Measurements from ENCODE around the gene CALM3. TPM values are rescaled to one million over a fixed set of nuclear protein-coding genes. Genes with fewer than 3 reads are reported as not detected.

The CALM3 gene
- total and polyA plus RNA-seq, 2 of the 4 experiments (the other 2 are of a cell fraction): 91.6 to 501 TPM

DNA sequence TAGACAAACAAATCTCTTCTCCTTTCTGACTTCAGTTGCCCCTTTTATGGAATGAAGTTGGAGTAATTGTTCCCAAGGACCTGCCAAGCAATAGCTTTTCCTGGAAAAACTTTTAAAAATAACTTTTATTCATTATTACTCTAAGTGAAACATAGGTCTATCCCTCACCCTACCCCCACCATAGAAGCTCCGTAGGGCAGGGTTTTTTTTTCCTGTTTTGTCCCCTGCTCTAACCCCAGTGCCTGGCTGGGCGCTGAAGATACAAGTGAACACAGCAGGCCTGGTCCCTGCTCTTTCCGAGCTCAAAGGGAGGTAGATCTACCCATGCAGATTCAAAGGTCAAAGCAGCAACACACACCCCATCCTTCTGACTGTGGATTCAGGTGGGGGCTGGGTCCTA is 43.6 kb downstream of the CALM3 start:
- Histone ChIP-seq H2BK15ac (ENCODE audit: low read depth, low read length) (no peak overlapping the region), H2AK9ac (replicated peaks; ENCODE audit: low read depth, low read length, poor library complexity) (no peak overlapping the region), H3K4me3 (ENCODE audit: insufficient read depth, low read depth, low read length) (no peak overlapping the region), H4K5ac (ENCODE audit: low read depth, low read length) (no peak overlapping the region), H3K18ac (ENCODE audit: low read depth, low read length) (no peak overlapping the region), H3K27me3 (ENCODE audit: control insufficient read depth, insufficient read depth, low read length) (no peaks in the 10 kb centered on the region), H2AFZ (replicated peaks; ENCODE audit: low read length, poor library complexity) (no peak overlapping the region), H2BK20ac (ENCODE audit: low read depth, low read length) (no peak overlapping the region), H3K4ac (ENCODE audit: low read depth, low read length) (no peak overlapping the region), H4K20me1 (ENCODE audit: insufficient read depth, low read length) (no peaks in the 10 kb centered on the region), H3K4me2 (ENCODE audit: low read depth, low read length) (no peak overlapping the region), H2BK5ac (ENCODE audit: low read depth, low read length, poor library complexity, severe bottlenecking) (no peak overlapping the region), H2AK5ac (ENCODE audit: low read depth, low read length) (no peak overlapping the region), H2BK120ac (ENCODE audit: low read depth, low read length) (no peak overlapping the region), H3K36me3 (ENCODE audit: control insufficient read depth, insufficient read depth, low read length) (peaks cover 5% of the 10 kb centered on the region; the same call in 1 of the 2 replicates), H3K14ac (replicated peaks; ENCODE audit: low read depth, low read length) (no peak overlapping the region), H3K23ac (ENCODE audit: low read depth, low read length) (no peak overlapping the region), H4K91ac (ENCODE audit: insufficient read depth, low read depth, low read length) (no peak overlapping the region), H3K9ac (ENCODE audit: low read depth, low read length) (no peak overlapping the region), H3K9me1 (ENCODE audit: insufficient read depth, low read length) (no peaks in the 10 kb centered on the region), H3K56ac (ENCODE audit: extremely low read depth, insufficient read depth, low read length) (no peak overlapping the region), H3K79me1 (ENCODE audit: low read depth in 1 of 2, low read length in 2 of 2) (no peaks in the 10 kb centered on the region), H3K9me3 (ENCODE audit: control insufficient read depth, insufficient read depth, low read length) (peaks cover 7% of the 10 kb centered on the region), H3K27ac (ENCODE audit: insufficient read depth, low read length) (no peak overlapping the region), H3K4me1 (ENCODE audit: control insufficient read depth, insufficient read depth, low read length) (peaks cover 3% of the 10 kb centered on the region; the same call in 1 of the 2 replicates), H4K8ac (ENCODE audit: low read depth in 2 of 2, low read length in 2 of 2) (no peak overlapping the region)
- intact Hi-C loops (cut with micrococcal nuclease): no loop called here
- in situ Hi-C loops (cut with MboI; ENCODE audit: low sequenced_read_pairs): no loop called here
- no TSS peak for BruUV-seq (replicated peaks)
- ChIA-PET POLR2A (ENCODE audit: unreplicated experiment) (no interaction called here), CTCF (no interaction called here)
- WGBS, 2 experiments (ENCODE audit: extremely low coverage in 2 of 2, insufficient read length in 1 of 2): no CpG with 5 or more reads among the region's 3 CpGs
- no peak for TF ChIP-seq MAZ (IDR thresholded peaks at IDR 0.05; ENCODE audit: borderline replicate concordance, low read depth, low read length)
- ATAC-seq (ENCODE audit: low read depth): no peak
- dilution Hi-C loops (cut with HindIII; ENCODE audit: low sequenced_read_pairs, unreplicated experiment): no loop called here
- DNase-seq: no peak

All from IMR-90 (cell line).